Measurements from ENCODE around the gene ALDH8A1.

Gene ALDH8A1, protein sequence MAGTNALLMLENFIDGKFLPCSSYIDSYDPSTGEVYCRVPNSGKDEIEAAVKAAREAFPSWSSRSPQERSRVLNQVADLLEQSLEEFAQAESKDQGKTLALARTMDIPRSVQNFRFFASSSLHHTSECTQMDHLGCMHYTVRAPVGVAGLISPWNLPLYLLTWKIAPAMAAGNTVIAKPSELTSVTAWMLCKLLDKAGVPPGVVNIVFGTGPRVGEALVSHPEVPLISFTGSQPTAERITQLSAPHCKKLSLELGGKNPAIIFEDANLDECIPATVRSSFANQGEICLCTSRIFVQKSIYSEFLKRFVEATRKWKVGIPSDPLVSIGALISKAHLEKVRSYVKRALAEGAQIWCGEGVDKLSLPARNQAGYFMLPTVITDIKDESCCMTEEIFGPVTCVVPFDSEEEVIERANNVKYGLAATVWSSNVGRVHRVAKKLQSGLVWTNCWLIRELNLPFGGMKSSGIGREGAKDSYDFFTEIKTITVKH

DNA sequence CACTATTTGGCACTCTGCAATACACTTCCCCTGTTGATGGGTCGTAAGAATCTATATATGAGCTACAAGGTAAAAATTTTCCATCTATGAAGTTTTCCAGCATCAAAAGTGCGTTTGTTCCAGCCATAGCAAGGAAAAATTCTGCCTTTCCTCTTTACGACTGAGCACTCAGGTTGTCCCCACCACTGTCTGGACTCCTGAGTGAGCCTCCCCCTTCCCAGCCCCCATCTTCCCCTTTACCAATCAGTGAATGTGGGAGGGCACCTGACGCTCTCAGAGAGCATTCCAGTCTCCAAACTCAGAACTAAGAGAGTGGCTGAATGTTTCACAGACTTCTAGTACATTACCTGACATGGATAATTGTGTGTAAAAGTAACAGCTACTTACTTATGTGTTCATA, at the start of gene ALDH8A1:
Gene ALDH8A1, minus strand, starts transcription at position 175 of the 400 bp plus-strand sequence. Its CDS starts 48 bp downstream, at position 127.
- no peak for DNase-seq (ENCODE audit: low read depth in 3 of 3)

DNA sequence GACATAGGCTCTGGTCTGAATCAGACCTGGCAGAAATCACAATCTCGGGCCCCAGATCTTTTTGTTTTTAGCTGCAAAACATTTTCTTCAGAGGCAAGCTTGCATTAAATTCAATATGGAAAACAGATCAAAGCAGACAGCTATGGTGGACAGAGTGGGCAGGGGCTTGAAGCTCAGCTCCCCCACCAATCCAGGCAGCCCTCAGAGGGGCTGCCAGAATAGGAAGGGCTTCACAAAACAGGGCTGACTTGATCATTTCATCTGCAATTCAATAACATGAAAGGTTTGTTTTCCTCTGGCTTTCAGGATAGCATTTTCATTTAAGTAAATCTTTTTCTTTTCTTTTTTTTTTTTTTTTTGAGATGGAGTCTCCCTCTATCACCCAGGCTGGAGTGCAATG, 49.2 kb upstream of the ALDH8A1 start:
- DNase-seq (ENCODE audit: low read depth in 3 of 3) = no peak

DNA sequence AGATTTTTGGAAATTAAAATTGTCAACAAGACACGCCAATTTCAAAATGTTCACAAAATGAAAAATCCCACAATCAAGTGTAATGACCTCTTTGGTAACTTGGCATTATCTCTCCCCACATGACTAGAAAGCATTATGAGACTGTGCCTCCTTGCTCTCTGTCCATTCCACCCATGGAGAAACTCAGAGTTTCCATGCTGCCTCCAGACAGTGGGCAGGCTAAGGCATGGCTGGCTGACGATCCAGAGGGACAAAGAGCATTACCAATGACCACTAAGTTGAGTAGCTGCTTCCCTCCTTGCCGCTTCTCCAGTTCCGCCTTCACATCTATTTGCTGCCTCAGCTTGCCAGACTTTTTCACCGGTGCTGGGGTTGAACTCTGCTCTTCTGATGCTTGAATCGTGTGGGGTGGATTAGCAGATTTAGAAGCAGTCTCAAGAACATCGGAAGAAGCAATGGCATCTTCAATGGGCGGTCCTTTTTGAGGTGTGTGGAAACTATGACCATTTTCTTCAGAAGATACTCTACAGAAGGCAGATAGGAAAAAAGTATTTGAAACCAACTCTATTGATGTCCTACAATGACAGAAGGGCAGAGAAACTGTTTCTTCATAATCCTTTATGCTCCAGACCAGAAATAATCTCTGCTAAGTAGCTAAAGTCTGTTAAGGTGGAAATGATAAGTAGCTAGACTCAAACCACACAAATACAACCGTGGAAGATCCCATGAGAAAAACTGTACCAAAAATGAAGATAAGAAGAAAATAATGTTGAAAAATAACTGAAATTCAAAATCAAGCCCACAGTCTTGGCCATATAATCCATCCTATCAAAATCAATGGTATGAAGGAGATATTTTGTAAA, 47.5 kb upstream of the ALDH8A1 start:
- DNase-seq (ENCODE audit: low read depth in 3 of 3) = no peak

DNA sequence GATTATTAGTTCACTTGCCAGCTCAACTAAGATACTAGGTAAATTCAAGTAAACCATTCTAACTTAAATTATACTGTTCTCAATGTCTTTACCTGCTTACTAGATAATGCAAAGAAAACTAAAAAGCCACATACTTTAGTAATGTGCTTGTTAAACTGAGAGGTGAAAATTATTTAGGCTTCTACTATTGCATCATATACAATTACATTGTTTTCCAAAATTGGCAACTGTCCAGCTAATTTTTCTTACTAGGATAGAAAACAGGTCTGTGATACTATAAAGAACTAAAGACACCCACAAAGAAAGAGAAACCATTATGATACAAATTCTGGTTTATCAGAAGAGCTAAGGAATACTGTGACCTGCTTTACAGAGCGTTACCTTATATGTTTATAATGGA, 45.6 kb upstream of the ALDH8A1 start:
- no peak for DNase-seq (ENCODE audit: low read depth in 3 of 3)

DNA sequence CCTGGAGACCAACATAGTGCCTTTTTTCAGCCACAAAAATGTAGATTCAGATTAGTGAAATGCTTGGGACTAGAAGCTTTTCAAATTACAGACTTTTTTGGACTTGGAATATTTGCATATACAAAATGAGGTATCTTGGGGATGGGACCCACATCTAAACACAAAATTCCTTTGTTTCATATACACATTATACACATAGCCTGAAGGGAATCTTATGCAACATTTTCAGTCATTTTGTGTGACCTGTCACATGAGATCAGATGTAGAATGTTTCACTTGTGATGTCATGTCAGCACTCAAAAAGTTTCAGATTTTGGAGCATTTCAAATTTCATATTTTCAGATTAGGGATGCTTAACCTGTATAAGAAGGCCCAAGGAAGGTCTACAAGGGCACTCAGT, 44.5 kb upstream of the ALDH8A1 start:
- DNase-seq (ENCODE audit: low read depth in 3 of 3) = no peak

DNA sequence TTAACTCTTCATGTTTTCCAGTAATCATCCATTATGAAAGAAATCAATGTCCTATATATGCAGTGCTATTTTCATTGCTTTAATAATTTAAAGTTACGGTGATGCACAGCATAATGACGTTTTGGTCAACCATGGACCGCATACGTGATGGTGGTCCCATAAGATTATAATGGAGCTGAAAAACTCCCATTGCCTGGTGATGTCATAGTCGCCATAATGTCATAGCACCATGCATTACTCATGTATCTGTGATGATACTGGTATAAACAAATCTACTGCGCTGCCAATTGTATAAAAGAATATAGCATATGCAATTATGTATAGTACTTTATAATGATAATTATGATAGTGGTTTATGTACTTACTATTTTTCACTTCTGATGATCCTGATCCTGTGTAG, 42.3 kb upstream of the ALDH8A1 start:
- no peak for DNase-seq (ENCODE audit: low read depth in 3 of 3)

DNA sequence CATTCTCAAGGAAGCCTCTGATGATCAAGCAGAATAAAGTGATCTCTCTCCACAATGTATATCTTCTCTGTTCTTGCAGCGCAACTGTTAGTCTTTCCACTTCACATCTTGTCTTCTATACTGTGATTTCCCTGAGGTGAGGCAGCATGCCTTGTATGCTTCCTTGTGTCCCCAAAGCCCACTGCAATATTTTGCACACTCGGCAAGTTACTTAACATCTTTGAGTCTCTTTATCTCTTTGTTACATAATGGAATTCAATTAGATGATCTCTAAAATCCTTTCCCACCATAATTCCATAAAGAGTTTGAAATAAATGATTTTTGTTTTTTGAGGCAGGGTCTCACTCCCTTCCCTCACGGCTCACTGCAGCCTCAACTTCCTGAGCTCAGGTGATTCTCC, 40.4 kb upstream of the ALDH8A1 start:
- DNase-seq (ENCODE audit: low read depth in 3 of 3) = no peak

DNA sequence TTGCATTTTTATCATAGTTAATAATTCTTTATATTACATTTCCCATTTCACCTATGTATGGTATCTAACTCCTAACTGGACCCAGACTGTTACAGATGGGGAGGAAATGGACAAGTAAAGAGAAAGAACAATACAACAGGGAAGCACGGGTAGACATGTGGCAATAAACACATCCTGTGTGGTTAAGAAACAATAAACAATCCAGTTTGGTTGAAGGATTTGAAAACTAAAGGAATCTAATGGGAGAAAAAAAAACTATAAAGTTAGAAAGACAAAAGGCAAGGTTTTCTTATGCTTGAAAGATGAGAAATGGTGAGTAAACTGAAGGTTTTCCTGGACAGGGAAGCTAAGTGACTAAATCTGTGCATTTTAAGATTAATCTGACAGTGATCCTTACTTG, 34.9 kb upstream of the ALDH8A1 start:
- DNase-seq (ENCODE audit: low read depth in 3 of 3) = no peak

DNA sequence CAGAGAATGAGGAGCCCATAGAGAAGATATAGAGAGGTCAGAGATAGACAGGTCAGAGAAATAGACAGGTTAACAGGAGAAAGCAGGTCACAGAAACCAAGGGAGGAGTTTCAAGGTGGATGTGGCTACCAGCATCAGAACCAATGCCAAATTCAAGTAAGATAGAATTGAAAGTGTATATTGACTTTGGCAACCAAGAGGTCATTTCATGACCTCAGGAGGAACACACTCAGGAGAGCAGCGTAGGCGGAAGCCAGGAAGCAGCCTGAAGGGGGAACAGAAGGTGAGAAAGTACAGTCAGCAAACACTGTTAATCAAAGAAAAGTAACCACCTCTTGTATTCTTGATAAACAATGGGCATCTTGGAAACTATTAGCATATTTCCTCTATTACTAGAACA, 33.9 kb upstream of the ALDH8A1 start:
- DNase-seq (ENCODE audit: low read depth in 3 of 3) = no peak

DNA sequence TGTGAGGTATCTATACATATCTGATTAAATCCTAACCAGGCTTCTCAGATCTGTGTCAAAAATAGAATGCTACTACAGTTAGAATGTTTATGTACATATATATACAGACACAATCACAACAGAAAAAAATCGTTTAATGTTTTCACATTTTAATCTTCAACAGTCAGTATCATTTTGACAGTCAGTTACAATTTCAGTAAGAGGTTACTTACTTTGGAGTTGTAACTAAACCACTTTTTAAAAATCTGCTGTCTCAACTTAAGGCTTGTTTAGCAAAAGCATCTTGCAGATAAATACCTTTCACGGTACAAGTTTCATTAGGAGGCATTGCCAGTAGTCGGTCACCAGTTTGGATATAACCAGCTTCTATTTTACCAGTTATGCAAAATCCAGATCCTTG, 32.3 kb upstream of the ALDH8A1 start:
- no peak for DNase-seq (ENCODE audit: low read depth in 3 of 3)

DNA sequence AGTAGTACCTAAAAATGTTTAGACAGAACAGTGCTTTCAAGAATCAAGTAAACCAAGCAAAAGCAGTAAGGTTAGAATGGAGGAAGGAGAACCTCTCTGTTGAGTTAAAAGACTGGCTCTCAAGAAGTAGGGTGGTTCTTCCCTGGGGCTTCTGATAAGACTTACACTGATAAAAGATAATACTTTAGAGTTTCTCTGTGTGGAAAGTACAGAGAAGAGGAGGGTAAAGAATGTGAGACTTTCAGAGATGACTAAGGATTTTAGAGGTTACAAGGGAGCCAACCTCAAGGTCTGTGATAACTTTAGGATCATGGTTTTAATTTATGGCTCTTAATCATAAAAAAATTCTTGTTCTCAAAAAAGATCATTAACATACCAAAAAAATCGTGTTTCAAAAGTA, 30.9 kb upstream of the ALDH8A1 start:
- no peak for DNase-seq (ENCODE audit: low read depth in 3 of 3)

DNA sequence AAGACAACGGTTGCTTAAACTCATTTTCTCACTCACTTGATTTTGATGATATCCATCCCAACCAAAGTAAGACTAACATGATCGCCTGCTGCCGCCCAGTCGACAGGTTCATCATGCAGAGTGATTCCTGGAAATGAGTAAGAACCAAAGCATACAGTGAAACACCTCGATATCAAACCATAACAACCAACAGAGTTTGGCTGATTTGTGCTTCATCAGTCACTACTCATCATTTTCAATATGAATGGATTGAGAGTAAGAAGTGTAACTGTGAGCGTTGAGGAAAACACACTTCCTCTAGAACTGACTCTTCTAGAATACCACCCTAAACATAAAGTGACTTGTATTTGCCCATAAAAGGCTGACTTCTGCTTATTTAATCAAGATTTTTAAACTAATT, 29.2 kb upstream of the ALDH8A1 start:
- peak in 2 of 3 donors; percentile 17 to 62 for DNase-seq (ENCODE audit: low read depth in 3 of 3)

DNA sequence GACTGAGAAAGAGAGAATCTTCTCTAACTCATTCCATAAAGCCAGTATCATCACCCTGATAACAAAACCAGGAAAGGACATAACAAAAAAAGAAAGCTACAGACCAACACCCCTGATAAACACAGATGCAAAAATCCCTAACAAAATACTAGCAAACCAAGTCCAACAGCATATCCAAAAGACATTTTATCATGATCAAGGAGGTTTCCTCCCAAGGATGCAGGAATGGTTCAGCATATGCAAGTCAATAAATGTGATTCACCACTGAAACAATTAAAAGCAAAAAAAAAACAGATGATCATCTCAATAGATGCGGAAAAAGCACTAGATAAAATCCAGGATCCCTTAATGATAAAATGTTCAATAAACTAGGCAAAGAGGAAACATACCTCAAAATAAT, 24.5 kb upstream of the ALDH8A1 start:
- no peak for DNase-seq (ENCODE audit: low read depth in 3 of 3)

DNA sequence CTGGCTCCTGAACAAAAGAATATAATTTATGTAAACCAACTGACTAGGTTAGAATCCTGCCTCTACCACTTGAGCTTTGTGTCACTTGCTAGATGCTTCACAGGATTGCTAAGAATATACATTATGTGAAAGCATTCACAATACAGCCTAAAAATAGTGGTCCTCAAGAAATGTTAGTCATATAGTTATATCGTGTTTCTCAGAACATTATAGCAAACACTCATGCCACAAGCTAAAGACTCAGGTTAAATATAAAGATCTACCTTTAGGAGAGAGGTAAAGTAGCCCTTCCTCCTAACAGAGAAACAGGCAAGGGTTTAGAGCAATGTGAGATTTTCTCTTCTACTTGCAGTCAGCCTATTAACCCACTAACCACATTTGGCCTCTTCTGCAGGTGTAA, 17.8 kb upstream of the ALDH8A1 start:
- no peak for DNase-seq (ENCODE audit: low read depth in 3 of 3)

DNA sequence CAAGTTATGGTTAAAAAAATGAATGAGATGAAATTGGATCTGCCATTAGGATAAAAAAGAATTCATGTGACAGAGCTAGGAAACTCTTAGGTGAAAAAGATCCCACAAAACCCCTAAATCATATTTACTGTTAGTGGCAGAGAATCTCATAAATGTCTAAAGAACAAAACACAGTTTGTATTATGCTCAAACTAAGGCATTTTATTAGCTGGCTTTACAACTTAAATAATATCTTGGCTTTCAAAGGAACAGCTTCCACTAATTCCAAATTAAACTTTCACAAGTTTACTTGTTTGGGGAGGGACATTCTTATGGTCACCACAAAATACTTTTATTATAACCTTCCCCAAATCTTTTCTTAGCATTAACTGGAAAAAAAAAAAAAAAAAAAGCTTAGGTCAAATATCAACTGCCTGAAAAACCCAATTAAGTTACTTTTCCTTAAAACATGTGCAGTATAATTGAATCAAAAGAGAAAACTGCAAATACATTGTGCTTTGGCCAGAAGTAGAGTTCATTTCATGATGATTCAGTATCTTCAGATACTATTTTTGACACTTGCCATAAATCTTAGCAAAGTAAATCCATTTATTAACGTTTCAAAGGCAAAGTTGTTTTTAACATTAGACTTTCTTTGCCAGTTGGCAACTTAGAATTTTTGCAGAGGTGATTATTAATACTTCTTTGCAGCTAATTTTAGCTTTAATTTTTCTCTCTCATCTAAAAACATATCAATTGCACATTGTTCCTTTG, 14.7 kb upstream of the ALDH8A1 start:
- DNase-seq (ENCODE audit: low read depth in 3 of 3) = no peak

DNA sequence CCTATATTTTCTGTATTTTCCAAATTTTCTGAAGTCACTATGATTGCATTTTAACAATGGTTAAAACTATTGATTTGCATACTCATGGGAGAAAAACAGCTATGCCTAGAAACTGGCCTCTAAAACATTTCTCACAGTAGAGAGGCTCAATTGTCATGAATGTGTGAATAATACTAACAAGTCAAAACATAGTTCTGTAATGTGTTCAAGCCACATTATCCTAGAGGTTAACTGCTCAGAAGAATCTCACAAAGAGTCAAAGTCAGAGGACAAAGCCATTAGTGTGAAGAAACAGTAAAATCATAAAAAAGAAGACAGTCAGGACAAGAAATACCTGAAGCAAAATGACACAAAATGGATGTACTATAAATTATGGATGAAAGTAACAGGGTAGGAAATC, 12.5 kb upstream of the ALDH8A1 start:
- no peak for DNase-seq (ENCODE audit: low read depth in 3 of 3)

DNA sequence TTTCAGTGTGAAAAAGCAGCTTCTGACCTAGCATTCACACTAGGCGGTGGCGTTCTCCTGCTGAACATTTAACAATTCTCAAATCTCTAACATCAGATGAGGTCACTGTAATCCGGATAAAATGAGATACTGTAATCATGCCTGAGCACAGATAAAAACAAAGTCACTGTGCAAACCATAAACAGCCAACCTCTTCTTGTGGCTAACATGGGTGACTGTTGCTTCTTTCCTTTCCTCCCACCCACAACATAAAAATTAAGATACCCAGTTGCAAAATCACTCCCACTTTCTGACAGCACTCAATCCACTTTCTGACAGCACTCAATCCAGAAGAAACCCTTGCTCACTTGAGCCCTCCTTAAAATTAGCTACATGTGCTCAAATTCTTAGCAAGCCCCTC, 11.5 kb upstream of the ALDH8A1 start:
- no peak for DNase-seq (ENCODE audit: low read depth in 3 of 3)

DNA sequence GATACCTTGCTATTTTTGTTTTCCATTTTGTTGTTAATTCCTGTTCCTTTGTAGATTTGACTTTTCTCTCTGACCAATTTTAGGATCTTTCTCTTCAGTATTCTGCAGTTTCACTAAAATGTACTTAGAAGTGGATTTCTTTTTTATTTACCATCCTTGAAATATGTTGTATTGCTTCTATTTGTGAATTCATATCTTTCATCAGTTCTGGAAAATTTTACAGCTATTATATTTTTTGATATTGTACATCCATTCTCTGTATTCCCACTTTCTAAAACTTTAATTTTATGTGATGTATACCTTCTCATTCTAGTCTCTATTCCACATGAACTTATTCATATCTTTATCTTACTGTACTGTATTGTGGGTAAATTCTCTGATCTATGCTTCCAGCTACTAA, 9.7 kb upstream of the ALDH8A1 start:
- no peak for DNase-seq (ENCODE audit: low read depth in 3 of 3)

DNA sequence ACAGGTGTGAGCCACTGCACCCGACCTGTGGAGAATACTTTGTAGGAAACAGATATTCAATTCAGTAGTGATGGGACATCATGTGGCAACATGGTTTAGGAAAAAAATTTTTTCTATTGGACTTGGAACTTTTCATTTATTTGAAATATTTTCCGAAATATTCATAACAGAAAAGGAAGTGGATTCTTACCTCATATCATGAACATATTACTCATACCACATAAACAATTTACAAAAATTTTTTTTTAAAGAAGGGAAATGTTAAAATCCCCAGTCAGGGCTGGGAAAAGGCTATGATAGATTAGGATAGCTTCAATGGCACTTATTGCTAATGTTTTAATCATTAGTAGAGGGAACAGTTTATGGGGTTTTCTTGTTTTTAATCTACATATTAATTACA, 6.8 kb upstream of the ALDH8A1 start:
- DNase-seq (ENCODE audit: low read depth in 3 of 3) = no peak

DNA sequence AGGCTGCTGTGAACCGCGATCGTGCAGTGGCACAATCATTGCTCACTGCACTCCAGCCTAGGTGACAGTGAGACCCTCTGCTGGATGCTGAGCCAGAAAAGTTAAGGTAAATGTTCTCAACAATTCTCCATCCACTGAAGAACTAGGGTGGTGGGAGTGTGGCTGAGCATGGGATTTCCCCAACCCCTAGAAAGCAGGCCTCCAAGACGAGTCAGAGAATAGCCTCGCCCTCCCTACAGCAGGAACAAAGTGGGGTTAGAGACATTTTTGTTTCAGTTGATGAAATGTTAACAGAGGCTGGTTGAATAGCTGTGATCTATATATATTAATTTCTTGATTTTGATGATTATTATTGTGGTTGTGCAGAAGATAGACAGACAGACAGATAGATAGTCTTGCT, 6.1 kb upstream of the ALDH8A1 start:
- no peak for DNase-seq (ENCODE audit: low read depth in 3 of 3)

DNA sequence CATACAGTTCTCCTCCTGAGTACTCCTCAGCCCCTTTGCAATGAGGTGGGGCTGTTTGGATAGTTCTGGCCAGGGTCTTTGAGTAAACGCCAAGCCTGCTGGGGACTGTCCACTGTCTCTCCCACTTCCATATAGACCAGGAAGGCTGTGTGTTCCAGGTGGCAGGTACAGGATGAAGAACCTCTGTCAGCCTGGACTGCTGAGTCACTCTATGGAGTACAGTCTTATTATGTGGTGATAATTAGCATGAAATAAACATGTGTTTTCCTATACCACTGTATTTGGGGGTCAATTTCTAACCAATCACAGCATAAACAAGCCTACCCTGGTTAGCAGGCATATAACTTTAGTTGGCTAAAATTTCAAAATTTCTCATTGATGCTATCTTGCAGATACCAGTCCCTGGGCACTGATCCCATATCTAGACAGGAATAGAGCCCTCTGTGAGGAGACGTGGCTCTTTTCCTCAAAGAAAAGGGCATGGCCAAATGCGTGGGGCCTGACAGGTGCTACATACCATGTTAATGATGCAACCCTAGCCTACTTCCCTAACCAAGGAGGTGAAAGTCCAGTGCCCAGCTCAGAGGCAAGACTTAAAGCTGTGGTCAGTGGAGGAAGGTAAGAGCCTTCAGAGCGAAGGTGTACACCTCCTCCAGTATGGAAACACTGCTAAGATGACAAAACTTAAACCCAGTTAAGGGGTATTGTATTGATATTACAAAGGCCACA, 4.5 kb upstream of the ALDH8A1 start:
- DNase-seq (ENCODE audit: low read depth in 3 of 3) = no peak

Data from stimulated activated CD4-positive, alpha-beta T cell treated with anti-CD3 and anti-CD28 coated beads, TNF-alpha, amount 100 ng/mL, for 48 hours (primary cell).